Ecto neural progenitor cell (in vitro differentiated cells): ENCODE results near the gene METRN.
A peak's percentile ranks its signal among the peaks of the same experiment; 100 is the strongest.

Source experiments
- DNase-seq: peaks from one replicate; pipeline ENCODE4 v3.0.0-alpha.2; 2018; ENCODE audit warnings: low spot score

The METRN gene

GRCh38 chr16:677316-678190 is 37.4 kb upstream of the METRN start:
- DNase-seq = no peak

GRCh38 chr16:678209-678857 is 36.6 kb upstream of the METRN start:
- DNase-seq = no peak

GRCh38 chr16:678858-679813 is 35.8 kb upstream of the METRN start:
- peak; percentile 85 for DNase-seq

- peak; percentile 98 for DNase-seq
These were observed 34.9 kb upstream of the METRN start, which contains the start of gene STUB1 for GRCh38 chr16:679814-680624. Gene STUB1 (plus strand): TSS chr16:680410. CDS start chr16:680526, 116 bp downstream.

GRCh38 chr16:680625-680945 is 34.3 kb upstream of the METRN start:
- DNase-seq = no peak

- DNase-seq = peak; percentile 68
These were observed 33.8 kb upstream of the METRN start for GRCh38 chr16:680967-681745.

GRCh38 chr16:681746-682427 is 33.0 kb upstream of the METRN start:
- no peak for DNase-seq

GRCh38 chr16:682493-683395 is 32.2 kb upstream of the METRN start:
- no peak for DNase-seq

GRCh38 chr16:683396-684070 is 31.4 kb upstream of the METRN start:
- no peak for DNase-seq

GRCh38 chr16:684071-684794 is 30.7 kb upstream of the METRN start, which contains the start of gene JMJD8:
Gene JMJD8 (minus strand): TSS chr16:684334. CDS start chr16:684319, 15 bp downstream.
- peak; percentile 97 for DNase-seq

- DNase-seq = no peak
These were observed 29.8 kb upstream of the METRN start for GRCh38 chr16:684961-685696.

- peak; percentile 74 for DNase-seq
These were observed 29.0 kb upstream of the METRN start for GRCh38 chr16:685967-686366.

- no peak for DNase-seq
These were observed 28.3 kb upstream of the METRN start for GRCh38 chr16:686459-687260.

- no peak for DNase-seq
These were observed 27.4 kb upstream of the METRN start for GRCh38 chr16:687499-687898.

- DNase-seq = no peak
These were observed 25.6 kb upstream of the METRN start for GRCh38 chr16:689175-689897.
